H1 (cell line): ENCODE data around the gene PNISR. TPM values are rescaled to one million over a fixed set of nuclear protein-coding genes. Genes with fewer than 3 reads are reported as not detected.

Experiments used
- CTCF ChIA-PET: fragments of 300-600 bp; sonication (Branson Sonifier 250); formaldehyde crosslinking; loops from one replicate; lab custom pipeline; 2021; ENCODE audit not compliant: partially characterized antibody; lab: Charles Lee
- POLR2A ChIA-PET: fragments of 300-600 bp; sonication (Branson Sonifier 250); formaldehyde crosslinking; loops from one replicate; lab custom pipeline; 2021; ENCODE audit warnings: inconsistent platforms; ENCODE audit not compliant: partially characterized antibody; lab: Charles Lee
- DNase-seq, 2 experiments: peaks; one replicate each; pipeline versions ENCODE4 v3.0.0 to v3.0.0-alpha.2; 2010 to 2022; ENCODE audit warnings: low spot score in 2 of 2, low read depth in 1 of 2, mixed read lengths in 1 of 2
- FAIRE-seq: peaks from 2 replicates; lab custom pipeline; 2011; peaks lifted over from hg19 to GRCh38; lab: Jason Lieb, UNC
- H2AFZ ChIP-seq: 2 replicates; pipeline ENCODE4 v1.8.1; 2012; ENCODE audit warnings: low read length, inconsistent platforms
- H2AK5ac ChIP-seq: 2 replicates; pipeline ENCODE4 v1.6.1; 2013; ENCODE audit warnings: low read depth, low read length
- H2BK120ac ChIP-seq: replicated peaks from 2 replicates; pipeline ENCODE3; 2013; ENCODE audit warnings: low read depth, low read length, inconsistent platforms
- H2BK12ac ChIP-seq: 2 replicates; pipeline ENCODE4 v1.6.1; 2013; ENCODE audit warnings: low read depth, low read length
- H2BK15ac ChIP-seq: 2 replicates; pipeline ENCODE4 v1.6.1; 2013; ENCODE audit warnings: low read length
- H2BK20ac ChIP-seq: 2 replicates; pipeline ENCODE4 v1.6.1; 2013; ENCODE audit warnings: low read length
- H2BK5ac ChIP-seq: 2 replicates; pipeline ENCODE4 v1.6.1; 2013; ENCODE audit warnings: low read depth, low read length
- H3K14ac ChIP-seq: 2 replicates; pipeline ENCODE4 v1.6.1; 2013; ENCODE audit warnings: inconsistent platforms; ENCODE audit not compliant: insufficient read length
- H3K18ac ChIP-seq: 2 replicates; pipeline ENCODE4 v1.6.1; 2013; ENCODE audit warnings: low read length; ENCODE audit errors: extremely low read depth
- H3K23ac ChIP-seq: 2 replicates; pipeline ENCODE4 v1.6.1; 2013; ENCODE audit warnings: inconsistent platforms; ENCODE audit not compliant: insufficient read length
- H3K23me2 ChIP-seq: 2 replicates; pipeline ENCODE4 v1.6.1; 2013; ENCODE audit warnings: low read depth, low read length
- H3K27ac ChIP-seq: 2 replicates; pipeline ENCODE4 v1.6.1; 2011; ENCODE audit warnings: low read depth, low read length, inconsistent platforms
- H3K27me3 ChIP-seq, 4 experiments: replicated peaks in 1 of 4; 1 replicate in 1 of 4; 2 replicates in 3 of 4; pipeline versions ENCODE4 v1.6.1 to v1.8.1; 2011 to 2013; ENCODE audit warnings: low read length in 3 of 4, mild to moderate bottlenecking in 3 of 4, inconsistent platforms in 2 of 4, mixed read lengths in 2 of 4, moderate library complexity in 1 of 4; ENCODE audit not compliant: control insufficient read depth in 3 of 4, insufficient read depth in 3 of 4; ENCODE audit errors: extremely low read depth in 1 of 4
- H3K36me3 ChIP-seq, 4 experiments: 2 replicates each; pipeline versions ENCODE4 v1.6.1 to v1.8.1; 2011 to 2013; ENCODE audit warnings: mild to moderate bottlenecking in 4 of 4, low read length in 3 of 4, moderate library complexity in 2 of 4, control low read depth in 1 of 4, inconsistent platforms in 1 of 4; ENCODE audit not compliant: insufficient read depth in 4 of 4, control insufficient read depth in 2 of 4
- H3K4ac ChIP-seq: replicated peaks from 2 replicates; pipeline ENCODE3; 2013; ENCODE audit warnings: low read length, low read depth, mixed read lengths, inconsistent platforms; ENCODE audit not compliant: insufficient read length
- H3K4me1 ChIP-seq, 4 experiments: replicated peaks in 1 of 4; 1 replicate in 1 of 4; 2 replicates in 3 of 4; pipeline versions ENCODE4 v1.6.1 to v1.8.1; 2011 to 2013; ENCODE audit warnings: low read length in 3 of 4, inconsistent platforms in 2 of 4, mixed read lengths in 1 of 4; ENCODE audit not compliant: insufficient read depth in 4 of 4, control insufficient read depth in 3 of 4
- H3K4me2 ChIP-seq, 2 experiments: 2 replicates each; pipeline versions ENCODE4 v1.6.1 to v1.8.1; 2011 to 2013; ENCODE audit warnings: low read depth in 2 of 2, low read length in 2 of 2, control low read depth in 1 of 2, inconsistent platforms in 1 of 2, mild to moderate bottlenecking in 1 of 2; ENCODE audit not compliant: insufficient read depth in 1 of 2
- H3K4me3 ChIP-seq, 4 experiments: fragments of 200-600, 300-600 bp in 1 of 4; sonication (generic), shearing (Covaris generic), sonication (Bioruptor Twin) in 1 of 4; 2 replicates each; pipeline versions ENCODE4 v1.5.1 to v1.8.1; 2011 to 2016; ENCODE audit warnings: low read length in 4 of 4, low read depth in 3 of 4, control low read depth in 2 of 4, inconsistent platforms in 2 of 4, mild to moderate bottlenecking in 2 of 4, mixed read lengths in 1 of 4, moderate library complexity in 1 of 4; ENCODE audit not compliant: insufficient read depth in 2 of 4; ENCODE audit errors: extremely low read depth in 1 of 4
- H3K56ac ChIP-seq: replicated peaks from 2 replicates; pipeline ENCODE3; 2013; ENCODE audit warnings: low read depth, mild to moderate bottlenecking, mixed read lengths, low read length, inconsistent platforms; ENCODE audit not compliant: insufficient read length
- H3K79me1 ChIP-seq: 2 replicates; pipeline ENCODE4 v1.6.1; 2013; ENCODE audit warnings: low read depth, low read length, control low read depth
- H3K79me2 ChIP-seq, 2 experiments: 2 replicates each; pipeline versions ENCODE4 v1.6.1 to v1.8.1; 2012 to 2013; ENCODE audit warnings: low read length in 2 of 2, mild to moderate bottlenecking in 2 of 2, inconsistent platforms in 1 of 2; ENCODE audit not compliant: insufficient read depth in 2 of 2, control insufficient read depth in 1 of 2
- H3K9ac ChIP-seq, 4 experiments: replicated peaks in 1 of 4; 1 replicate in 1 of 4; 2 replicates in 3 of 4; pipeline versions ENCODE4 v1.6.1 to v1.8.1; 2011 to 2013; ENCODE audit warnings: low read depth in 3 of 4, low read length in 3 of 4, control low read depth in 2 of 4, mild to moderate bottlenecking in 2 of 4, moderate library complexity in 2 of 4, inconsistent platforms in 1 of 4; ENCODE audit errors: extremely low read depth in 1 of 4
- H3K9me3 ChIP-seq, 2 experiments: 2 replicates each; pipeline versions ENCODE4 v1.6.1 to v1.8.1; 2012 to 2013; ENCODE audit warnings: mild to moderate bottlenecking in 2 of 2, moderate library complexity in 2 of 2, control low read depth in 1 of 2, inconsistent platforms in 1 of 2, low read depth in 1 of 2, low read length in 1 of 2, mixed read lengths in 1 of 2; ENCODE audit not compliant: insufficient read depth in 2 of 2
- H4K20me1 ChIP-seq, 2 experiments: replicated peaks in 1 of 2; 2 replicates each; pipeline versions ENCODE3 to v1.8.1; 2011 to 2013; ENCODE audit warnings: inconsistent platforms in 2 of 2, low read length in 2 of 2, mild to moderate bottlenecking in 1 of 2; ENCODE audit not compliant: insufficient read depth in 2 of 2, control insufficient read depth in 1 of 2
- H4K5ac ChIP-seq: 2 replicates; pipeline ENCODE4 v1.6.1; 2013; ENCODE audit warnings: low read length, low read depth, mixed read lengths, inconsistent platforms; ENCODE audit not compliant: insufficient read length
- H4K8ac ChIP-seq: 2 replicates; pipeline ENCODE4 v1.8.0; 2013; ENCODE audit warnings: mild to moderate bottlenecking, moderate library complexity, low read length, inconsistent platforms; ENCODE audit not compliant: insufficient read depth; ENCODE audit errors: extremely low read depth
- H4K91ac ChIP-seq: replicated peaks from 2 replicates; pipeline ENCODE3; 2013; ENCODE audit warnings: low read length, mixed read lengths, inconsistent platforms; ENCODE audit not compliant: insufficient read length
- BCL11A ChIP-seq, 2 experiments: IDR thresholded peaks; one replicate each; pipeline ENCODE4 v1.6.1; 2011; ENCODE audit warnings: low read depth in 2 of 2, low read length in 2 of 2, mild to moderate bottlenecking in 2 of 2
- CTBP2 ChIP-seq: IDR thresholded peaks from 2 replicates; pipeline ENCODE4 v1.7.0; 2011; ENCODE audit warnings: borderline replicate concordance, mild to moderate bottlenecking, moderate library complexity, mixed read lengths, low read length; ENCODE audit not compliant: insufficient read depth, insufficient read length
- HDAC6 ChIP-seq: IDR thresholded peaks from one replicate; pipeline ENCODE4 v1.7.1; 2012; ENCODE audit warnings: low read depth, mild to moderate bottlenecking, inconsistent platforms, low read length, moderate library complexity
- KDM4A ChIP-seq: IDR thresholded peaks from one replicate; pipeline ENCODE4 v1.7.1; 2012; ENCODE audit warnings: low read depth, mild to moderate bottlenecking, moderate library complexity, low read length, inconsistent platforms; ENCODE audit not compliant: severe bottlenecking
- MAFK ChIP-seq: IDR thresholded peaks from 2 replicates; pipeline ENCODE4 v1.6.1; 2012; ENCODE audit warnings: low read depth, mild to moderate bottlenecking, improper control_type of control experiment, low read length
- MAX ChIP-seq: IDR thresholded peaks from 2 replicates; pipeline ENCODE4 v1.6.1; 2012; ENCODE audit warnings: inconsistent platforms
- NRF1 ChIP-seq: IDR thresholded peaks from 2 replicates; pipeline ENCODE4 v1.6.1; 2011; ENCODE audit warnings: mild to moderate bottlenecking, low read depth, low read length, improper control_type of control experiment
- POLR2AphosphoS5 ChIP-seq: IDR thresholded peaks from 2 replicates; pipeline ENCODE4 v1.6.1; 2011; ENCODE audit warnings: low read depth, low read length
- POU5F1 ChIP-seq: IDR thresholded peaks from 2 replicates; pipeline ENCODE4 v1.6.1; 2011; ENCODE audit warnings: low read depth, mild to moderate bottlenecking, low read length, moderate library complexity
- SAP30 ChIP-seq: fragments of 300-600 bp; sonication (generic); IDR thresholded peaks from 2 replicates; pipeline ENCODE4 v1.7.1; 2012; ENCODE audit warnings: low read length, moderate library complexity, mild to moderate bottlenecking, inconsistent platforms; ENCODE audit not compliant: insufficient read depth, insufficient replicate concordance
- SIN3A ChIP-seq, 2 experiments: IDR thresholded peaks in 1 of 2; conservative IDR thresholded peaks in 1 of 2; 2 replicates each; pipeline ENCODE4 v1.6.1; 2011 to 2012; ENCODE audit warnings: low read length in 2 of 2, improper control_type of control experiment in 1 of 2, low read depth in 1 of 2, mild to moderate bottlenecking in 1 of 2
- SIX5 ChIP-seq: IDR thresholded peaks from 2 replicates; pipeline ENCODE4 v1.6.1; 2011; ENCODE audit warnings: mild to moderate bottlenecking, low read depth, low read length
- TAF1 ChIP-seq: IDR thresholded peaks from 2 replicates; pipeline ENCODE4 v1.6.1; 2011; ENCODE audit warnings: mild to moderate bottlenecking, low read depth, low read length
- WGBS, 2 experiments: shearing (Covaris generic) in 1 of 2; methylation state at CpG; one replicate each; pipeline versions ENCODE4 v1.1.6 to v1.1.7; 2013 to 2015; ENCODE audit warnings: low lambda C conversion rate in 2 of 2, mixed read lengths in 2 of 2, inconsistent platforms in 1 of 2, low coverage in 1 of 2, missing lambda C conversion rate in 1 of 2; ENCODE audit not compliant: insufficient replicate concordance in 2 of 2, insufficient coverage in 1 of 2, insufficient read length in 1 of 2; ENCODE audit errors: extremely low coverage in 1 of 2, missing lambda C conversion rate in 1 of 2; 5-methylcytosine and 5-hydroxymethylcytosine counted together
- polyA plus RNA-seq, 7 experiments: library from polyadenylated mRNA; depleted of rRNA in 3 of 7; stranded (reverse) in 5 of 7; unstranded in 2 of 7; fragments of >200 nt in 5 of 7; fragments of 200-250 nt in 2 of 7; gene quantifications; 1 replicate in 5 of 7; 2 replicates in 1 of 7; 4 replicates in 1 of 7; pipeline versions ENCODE4 v1.2.1 to v1.2.3, GENCODE V29; 2011 to 2013; ENCODE audit warnings: missing spikeins in 2 of 7, mixed read lengths in 2 of 7
- total RNA-seq: library from RNA; stranded (reverse); fragmentation: NEBNext Ultra II Directional; extraction: Animal tissue kit (Norgen Biotek cat#: 25700); gene quantifications from 2 replicates; pipeline ENCODE4 v1.2.1, GENCODE V29; 2021

PNISR gene
- total and polyA plus RNA-seq, 2 of the 8 experiments (the other 6 are each of a cell fraction or from before 2014, with no cell fraction given): 41.1 to 134 TPM

GRCh38 chr6:99362678-99363268 is 62.3 kb downstream of the PNISR start:
- H4K5ac ChIP-seq: no peak overlapping the region
- H2BK120ac ChIP-seq: no peak overlapping the region
- H3K23ac ChIP-seq: no peak overlapping the region
- no peak overlapping the region for H4K8ac ChIP-seq
- FAIRE-seq (no peak), DNase-seq (no peak)
- no peak overlapping the region for H3K4ac ChIP-seq
- no peak overlapping the region for H2BK12ac ChIP-seq
- H3K18ac ChIP-seq: no peak overlapping the region
- H3K9ac ChIP-seq: no peak overlapping the region
- CTCF ChIA-PET: interaction anchor here (0.9 to 1.3 kb wide), 3 partner anchors 14 to 32 kb away, joined by 3 to 4 read pairs (median 3); no protein-coding TSS in a partner anchor
- H2BK5ac ChIP-seq: no peak overlapping the region
- H3K79me2 ChIP-seq: no peaks in the 10 kb centered on the region
- H3K23me2 ChIP-seq: no peaks in the 10 kb centered on the region
- no peak overlapping the region for H2BK20ac ChIP-seq
- H2AK5ac ChIP-seq: no peak overlapping the region
- H3K79me1 ChIP-seq: no peaks in the 10 kb centered on the region
- H4K91ac ChIP-seq: no peak overlapping the region
- H3K36me3 ChIP-seq: no peaks in the 10 kb centered on the region
- no peaks in the 10 kb centered on the region for H3K9me3 ChIP-seq
- no peaks in the 10 kb centered on the region; a peak in 1 of 7 replicates for H3K27me3 ChIP-seq
- 73% methylated on average over 1 of the region's 1 CpG; no CpG with 5 or more reads in 1 of the 2 experiments for WGBS, 2 experiments
- H4K20me1 ChIP-seq: no peaks in the 10 kb centered on the region
- peak overlapping the region; percentile 77 for H3K56ac ChIP-seq
- H2AFZ ChIP-seq: no peak overlapping the region
- no peak overlapping the region for H3K4me2 ChIP-seq
- POLR2A ChIA-PET: interaction anchor here (0.6 kb wide), 1 partner anchor 21 kb away, joined by 3 read pairs; no protein-coding TSS in a partner anchor
- no peak overlapping the region for H3K4me3 ChIP-seq
- H3K27ac ChIP-seq: no peak overlapping the region
- H3K4me1 ChIP-seq: no peaks in the 10 kb centered on the region
- H2BK15ac ChIP-seq: no peak overlapping the region
- H3K14ac ChIP-seq: no peak overlapping the region
- no peak for TF ChIP-seq SIX5
- no peak for TF ChIP-seq SIN3A (conservative IDR thresholded peaks at IDR 0.05 in 1 of 2, IDR thresholded peaks at IDR 0.05 in 1 of 2; ENCODE audit: low read depth in 1 of 2, low read length in 2 of 2)
- no peak for TF ChIP-seq POLR2AphosphoS5
- no peak for TF ChIP-seq BCL11A (IDR thresholded peaks at IDR 0.05; ENCODE audit: low read depth in 2 of 2, low read length in 2 of 2)
- TF ChIP-seq MAFK: no peak
- no peak for TF ChIP-seq MAX
- TF ChIP-seq NRF1: no peak
- no peak for TF ChIP-seq POU5F1
- TF ChIP-seq TAF1: no peak
- no peak for TF ChIP-seq HDAC6
- TF ChIP-seq KDM4A: no peak
- no peak for TF ChIP-seq SAP30
- TF ChIP-seq CTBP2: no peak
